Right forelimb (tissue), 1 donor: ENCODE data around the gene LYPD6B.
"Not testable (repeated sequence)": the region's sequence is repeated elsewhere in the genome, so short reads cannot be mapped to it uniquely, and the experiment has no call there.

Source experiments
- DNase-seq: peaks from one replicate; pipeline ENCODE4 v3.0.0-alpha.2; 2018

LYPD6B gene

DNA sequence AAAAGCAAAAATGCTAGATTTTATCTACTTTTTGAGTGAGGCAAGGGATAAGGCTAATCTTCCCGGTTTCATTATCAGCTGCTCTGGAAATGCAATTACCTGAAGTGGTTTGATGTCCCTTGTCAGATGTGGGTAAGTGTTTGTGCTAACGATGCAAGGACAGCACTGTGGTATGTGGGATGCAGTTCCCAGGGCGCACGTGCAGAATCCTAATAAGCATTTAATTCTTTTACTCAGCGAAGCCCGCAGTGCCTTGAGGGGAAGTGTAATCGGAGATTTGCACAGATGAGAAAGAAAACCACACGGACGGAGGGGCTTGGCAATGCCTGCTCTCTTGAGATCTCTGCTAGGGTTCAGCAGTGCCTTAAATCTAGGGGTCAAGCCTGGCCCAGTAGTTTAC lies 183.4 kb downstream of the LYPD6B start:
- no peak for DNase-seq

DNA sequence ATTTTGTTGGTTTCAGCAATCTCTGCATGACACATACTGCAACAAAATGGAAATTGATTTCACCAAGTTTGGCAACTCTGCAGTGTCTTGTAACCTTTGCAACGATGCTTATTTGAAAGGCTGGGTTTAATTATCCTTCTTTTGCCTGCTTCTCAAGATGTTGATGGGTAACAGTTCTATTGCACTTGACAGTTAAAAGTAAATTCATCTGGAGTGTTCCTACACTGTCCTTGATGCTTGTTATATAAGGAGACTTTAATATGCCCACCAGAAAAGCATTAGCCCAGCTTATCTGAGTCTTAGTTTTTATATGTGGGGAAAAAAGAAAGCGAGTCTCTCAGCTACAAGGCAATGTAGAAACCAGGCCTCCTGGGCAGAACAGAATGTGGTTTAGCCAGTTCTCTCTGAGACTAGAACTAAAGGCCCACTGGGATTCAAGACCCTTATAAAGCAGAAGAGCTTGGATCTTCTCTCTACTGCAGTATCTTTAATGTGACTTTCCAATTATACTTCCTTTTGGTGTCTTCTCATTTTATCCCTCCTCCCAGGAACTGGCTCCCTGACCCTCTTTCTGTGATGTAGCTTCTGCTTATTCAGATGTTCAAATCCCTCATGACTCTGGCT lies 185.1 kb downstream of the LYPD6B start:
- DNase-seq, result no peak

DNA sequence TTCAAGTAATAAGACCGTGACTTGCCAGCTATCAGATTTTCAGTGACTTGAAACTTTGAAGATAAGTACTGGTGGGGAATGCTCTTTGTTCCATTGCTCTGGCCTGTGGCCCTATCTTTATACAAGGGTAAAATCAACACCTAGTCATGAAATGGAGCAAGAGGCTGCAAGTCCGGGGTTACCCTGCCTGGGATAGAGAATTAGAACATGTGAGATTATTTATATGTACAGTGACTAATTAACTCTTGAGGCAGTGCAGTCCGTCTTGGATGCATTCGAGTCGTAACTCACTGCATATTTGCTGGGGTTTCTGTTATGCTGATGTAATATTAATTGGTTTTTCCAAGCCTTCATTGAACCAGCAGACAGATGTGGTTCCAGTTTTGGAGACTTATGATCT lies 186.0 kb downstream of the LYPD6B start:
- no peak for DNase-seq

DNA sequence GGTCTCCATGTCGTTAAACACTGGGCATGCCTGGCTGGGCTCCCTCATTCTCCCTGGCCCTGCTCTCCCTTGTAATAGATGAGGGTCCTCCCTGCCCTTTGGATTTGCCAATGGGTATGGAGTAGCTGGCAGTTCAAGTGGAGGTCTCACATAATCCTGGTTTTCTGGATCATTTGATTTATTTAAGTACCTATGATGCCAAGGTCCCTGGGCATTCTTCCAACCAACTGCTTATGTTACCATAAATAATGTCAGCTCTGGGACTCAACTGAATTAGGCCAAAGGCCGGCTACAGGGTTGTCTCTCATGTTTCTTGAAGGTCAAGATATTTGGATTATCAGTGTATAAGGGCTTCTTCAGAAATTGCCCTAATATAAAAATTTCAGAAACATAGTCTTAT lies 186.9 kb downstream of the LYPD6B start:
- DNase-seq, result no peak

DNA sequence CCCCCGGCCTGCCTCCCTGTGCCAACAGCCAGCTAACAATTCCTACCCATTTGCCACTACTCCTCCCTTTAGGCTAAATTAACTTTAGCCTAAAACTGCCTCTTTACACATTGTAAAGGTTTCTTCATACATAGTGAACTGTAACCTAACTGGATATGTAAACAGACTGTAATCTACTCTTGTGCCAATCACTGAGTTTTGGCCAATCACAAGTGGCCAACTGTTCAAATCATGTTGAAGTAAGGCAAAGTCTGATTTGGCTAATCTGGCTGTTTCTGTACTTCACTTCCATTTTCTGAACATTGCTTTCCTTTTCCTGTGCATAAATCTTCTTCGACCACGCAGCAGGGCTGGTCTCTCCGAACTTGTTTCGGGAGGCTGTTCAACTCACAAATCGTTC lies 188.3 kb downstream of the LYPD6B start:
- no peak for DNase-seq

DNA sequence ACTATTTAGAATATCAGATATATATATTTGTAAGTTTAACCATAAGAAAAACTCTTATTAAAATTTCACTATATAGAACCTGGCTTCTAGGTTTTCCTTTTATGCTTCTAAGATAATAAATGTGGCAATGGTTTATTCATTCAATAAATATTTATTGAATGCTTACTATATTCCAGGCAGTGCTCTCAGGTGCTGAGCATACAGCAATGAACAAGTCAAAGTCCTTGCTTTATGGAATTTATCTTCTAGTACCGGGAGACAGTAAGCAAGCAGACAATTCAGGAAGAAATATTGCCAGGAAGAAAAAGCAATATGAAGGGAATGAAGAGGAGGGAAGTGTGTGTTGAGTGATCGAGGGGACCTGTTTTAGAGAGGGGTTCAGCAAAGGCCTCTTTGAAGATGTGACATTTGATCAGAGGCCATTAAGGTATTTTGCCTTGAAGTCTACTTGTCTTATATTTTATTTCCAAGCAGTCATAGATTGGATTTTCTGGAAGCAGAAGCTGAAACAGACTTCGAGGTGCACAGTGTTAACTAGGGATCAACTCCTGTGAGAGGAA lies 197.4 kb downstream of the LYPD6B start:
- no peak for DNase-seq

DNA sequence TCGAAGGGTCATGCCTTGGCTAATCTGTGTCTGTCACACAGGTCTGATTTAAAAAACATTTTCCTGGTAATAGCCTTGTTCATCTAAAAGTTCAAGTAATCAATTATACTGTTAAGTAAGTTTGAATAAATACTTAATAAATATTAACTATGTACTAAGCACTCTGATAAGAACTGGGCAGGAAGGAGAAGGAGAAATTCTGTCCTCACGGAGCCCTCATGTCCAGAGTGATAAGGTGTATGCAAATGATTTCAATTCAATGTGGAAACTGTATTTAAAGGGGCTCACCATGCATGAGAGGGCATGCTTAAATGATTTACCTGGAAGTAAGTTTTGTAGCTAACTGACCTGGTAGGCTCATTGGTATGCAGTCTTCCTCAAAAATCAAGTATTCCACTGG lies 197.9 kb downstream of the LYPD6B start:
- DNase-seq, result no peak

DNA sequence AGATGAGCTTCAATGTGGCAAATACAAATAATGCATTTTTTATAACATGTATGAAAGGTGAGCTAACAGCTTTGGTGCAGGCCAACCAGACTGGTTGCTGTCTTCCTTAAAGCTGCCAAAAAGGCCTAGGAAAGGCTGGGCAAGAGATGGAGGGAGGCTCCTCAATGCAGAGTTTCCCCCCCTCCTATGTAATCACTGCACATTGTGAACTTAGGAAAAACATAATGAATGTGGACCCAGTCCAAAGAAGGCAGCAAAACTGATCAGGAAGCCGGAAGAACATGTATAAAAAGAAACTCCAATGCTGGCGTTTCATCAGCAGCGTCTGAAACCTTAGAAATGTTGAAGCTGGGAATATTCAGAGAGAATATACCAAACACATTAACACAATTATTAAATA lies 207.7 kb downstream of the LYPD6B start:
- no peak for DNase-seq

DNA sequence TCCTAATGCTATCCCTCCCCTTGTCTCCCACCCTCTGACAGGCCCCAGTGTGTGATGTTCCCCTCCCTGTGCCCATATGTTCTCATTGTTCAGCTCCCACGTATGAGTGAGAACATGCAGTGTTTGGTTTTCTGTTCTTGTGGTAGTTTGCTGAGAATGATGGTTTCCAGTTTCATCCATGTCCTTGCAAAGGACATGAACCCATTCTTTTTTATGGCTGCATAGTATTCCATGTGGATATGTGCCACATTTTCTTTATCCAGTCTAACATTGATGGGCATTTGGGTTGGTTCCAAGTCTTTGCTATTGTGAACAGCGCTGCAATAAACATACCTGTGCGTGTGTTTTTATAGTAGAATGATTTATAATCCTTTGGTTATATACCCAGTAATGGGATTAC lies 212.9 kb downstream of the LYPD6B start:
- not testable (repeated sequence) for DNase-seq

DNA sequence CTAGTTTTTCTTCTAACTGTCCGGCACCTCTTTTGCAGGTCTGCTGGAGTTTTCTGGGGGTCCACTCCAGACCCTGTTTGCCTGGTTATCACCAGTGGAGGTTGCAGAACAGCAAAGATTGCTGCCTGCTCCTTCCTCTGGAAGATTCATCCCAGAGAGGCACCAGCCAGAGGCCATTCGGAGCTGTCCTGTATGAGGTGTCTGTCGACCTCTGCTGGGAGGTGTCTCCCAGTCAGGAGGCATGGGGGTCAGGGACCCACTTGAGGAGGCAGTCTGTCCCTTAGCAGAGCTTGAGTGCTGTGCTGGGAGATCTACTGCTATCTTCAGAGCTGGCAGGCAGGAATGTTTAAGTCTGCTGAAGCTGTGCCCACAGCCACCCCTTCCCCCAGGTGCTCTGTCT lies 218.4 kb downstream of the LYPD6B start:
- DNase-seq, result not testable (repeated sequence)

DNA sequence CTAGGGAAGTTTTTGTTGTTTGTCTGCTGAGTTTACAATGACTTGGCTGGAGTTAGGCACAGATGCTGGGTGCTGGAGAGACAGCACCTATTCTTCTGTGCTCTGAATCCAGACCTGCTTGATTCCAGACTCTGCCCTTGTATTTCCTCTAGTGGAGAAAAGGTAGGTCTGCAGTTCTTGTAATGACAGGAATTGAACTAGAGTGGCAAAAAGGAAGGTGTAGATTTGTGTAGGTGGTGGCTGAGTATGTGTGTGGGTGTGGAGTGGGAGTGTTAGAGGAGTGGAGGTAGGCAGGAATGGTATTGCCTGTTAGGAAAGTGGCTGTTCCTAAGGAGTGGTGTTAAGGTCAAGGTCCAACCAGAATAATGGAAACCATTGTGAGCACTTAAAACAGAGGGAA lies 220.0 kb downstream of the LYPD6B start:
- DNase-seq, result no peak

DNA sequence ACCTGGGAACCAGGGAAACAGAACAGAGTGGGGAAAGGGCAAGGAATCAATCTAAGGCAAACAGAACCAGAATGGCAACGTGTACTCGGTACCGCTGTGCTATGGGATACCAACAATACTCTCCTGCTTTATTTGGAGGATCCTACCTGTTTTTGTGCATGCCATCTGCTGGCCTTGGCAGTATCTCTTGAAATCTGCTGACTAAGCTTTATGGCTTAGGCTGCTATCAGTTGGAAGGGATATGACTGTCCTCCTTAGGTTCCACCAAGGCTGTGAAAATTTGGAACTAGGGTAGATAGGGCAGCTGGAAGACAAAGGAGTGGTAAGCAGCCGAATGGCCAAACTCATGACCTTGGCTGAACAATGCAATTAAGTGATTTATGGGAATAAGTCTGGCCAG lies 220.6 kb downstream of the LYPD6B start:
- no peak for DNase-seq

DNA sequence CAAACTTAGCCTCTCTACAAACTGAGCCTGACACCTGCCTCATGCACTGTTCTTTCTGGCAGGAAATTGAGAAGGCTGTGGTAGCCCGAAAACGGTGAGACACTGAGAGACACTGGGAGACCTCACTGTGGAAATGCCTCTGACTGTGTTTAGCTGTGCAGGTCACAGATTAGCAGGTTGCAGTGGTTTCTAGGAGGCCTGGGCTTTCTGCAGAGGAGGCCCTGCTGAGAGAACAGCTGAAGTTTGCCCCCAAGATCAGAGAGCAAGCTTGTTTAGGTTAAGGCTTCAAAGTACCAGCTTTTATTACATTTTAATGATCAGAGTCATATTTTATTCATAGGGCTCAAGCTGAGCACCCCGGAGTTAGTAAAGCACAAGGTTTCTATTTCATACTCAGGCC lies 223.2 kb downstream of the LYPD6B start:
- no peak for DNase-seq
